Measurements from ENCODE around the gene UBA52.

DNA sequence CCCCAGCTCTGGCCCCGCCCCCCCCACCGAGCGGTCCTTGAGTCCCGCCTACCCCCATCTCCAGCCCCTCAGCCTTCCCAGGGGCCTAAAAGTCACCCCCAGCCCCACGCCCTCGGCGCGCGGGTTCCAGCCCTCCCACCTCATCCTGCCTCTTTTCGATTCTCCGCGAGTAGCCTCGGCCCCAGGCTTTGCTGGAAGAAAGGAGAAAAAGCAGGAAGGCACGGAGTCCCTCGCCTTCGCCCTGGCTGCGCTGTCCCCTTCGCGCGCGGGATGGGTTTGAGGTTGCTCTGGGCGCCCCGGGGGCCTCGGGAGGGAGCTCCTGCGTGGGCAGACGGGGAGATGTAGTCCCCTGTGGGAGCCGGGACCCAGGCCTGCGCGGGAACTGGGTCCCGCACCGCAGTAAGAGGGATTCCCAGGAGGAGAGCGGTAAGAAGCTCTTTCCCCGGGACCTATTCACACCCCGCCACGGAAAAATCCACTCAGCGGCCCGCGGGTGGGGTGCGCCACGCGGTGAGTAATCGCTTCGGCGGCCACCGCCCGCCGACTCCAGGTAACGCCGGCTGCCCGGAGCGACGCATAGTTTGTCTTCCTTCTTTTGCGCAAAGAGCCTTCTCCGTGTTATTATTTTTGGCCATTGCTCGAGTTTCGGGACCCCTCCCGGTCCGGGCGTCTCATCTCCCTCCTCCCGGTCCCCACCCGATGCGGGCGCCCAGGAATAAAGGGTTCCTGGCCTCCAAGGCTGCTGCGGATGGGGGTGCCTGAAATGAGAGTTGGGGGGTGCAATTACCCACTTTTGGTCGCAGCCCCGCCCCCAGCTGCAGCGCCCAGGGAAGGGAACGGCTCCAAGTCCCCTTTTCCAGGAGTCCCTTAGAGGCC is 35.8 kb downstream of the UBA52 start:
- no peak for TF ChIP-seq CTCF (IDR thresholded peaks at IDR 0.05)
- no peak for TF ChIP-seq POLR2A (IDR thresholded peaks at IDR 0.05)
- TF ChIP-seq EP300 (IDR thresholded peaks at IDR 0.05), result no peak
- no peak for TF ChIP-seq POLR2AphosphoS5 (IDR thresholded peaks at IDR 0.05)

Measured in gastroesophageal sphincter (tissue), 3 donors.